ACHN (cell line): ENCODE data around the gene PPP2R5D.
"Not testable (repeated sequence)": the region's sequence is repeated elsewhere in the genome, so short reads cannot be mapped to it uniquely, and the experiment has no call there.

ENCODE experiments used
- DNase-seq: peaks from one replicate; pipeline ENCODE4 v3.0.0-alpha.2; 2015
- in situ Hi-C: cut with HindIII; loops from 2 replicates; pipeline ENCODE4 v1.10.0; 2017; ENCODE audit warnings: low sequenced_read_pairs, low pct_ligation_motif_present, low pct_unique_long_range_greater_than_20kb

PPP2R5D gene

DNA sequence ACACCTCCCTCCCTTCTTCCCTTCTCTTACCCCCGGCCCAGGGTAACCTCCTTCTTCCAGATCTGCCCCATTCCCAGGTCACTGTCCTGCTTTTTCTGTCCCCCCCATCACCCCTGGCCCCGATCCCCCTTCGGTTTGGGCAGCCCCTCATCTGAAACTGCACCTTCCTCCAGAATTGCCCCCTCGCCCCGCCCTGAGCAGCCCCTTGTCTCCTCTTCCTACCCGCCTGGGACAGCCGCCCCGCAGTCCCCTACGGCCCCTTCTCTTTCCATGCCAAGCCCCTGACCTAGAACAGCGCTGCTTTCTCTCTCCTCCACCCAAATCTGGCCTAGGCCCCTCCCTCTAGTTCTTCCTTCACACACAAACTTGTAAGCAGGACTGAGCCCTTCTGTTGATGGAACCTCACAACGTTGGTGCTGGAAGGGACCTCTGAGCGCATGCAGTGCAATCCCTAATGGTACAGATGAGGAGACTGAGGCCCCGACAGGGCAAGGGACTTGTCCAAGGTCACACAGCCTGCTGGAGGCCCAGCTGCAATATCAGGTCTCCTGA, 630 bp downstream of the PPP2R5D start:
- in situ Hi-C loops, result no loop called here
- no peak for DNase-seq

- in situ Hi-C loops, result no loop called here
- no peak for DNase-seq
Measured at GRCh38 chr6:42987533-42988451, 3.4 kb downstream of the PPP2R5D start.

GRCh38 chr6:42988486-42989020, 4.2 kb downstream of the PPP2R5D start:
- no peak for DNase-seq
- in situ Hi-C loops, result no loop called here

- in situ Hi-C loops, result no loop called here
- DNase-seq, result no peak
Measured at GRCh38 chr6:42989923-42990322, 5.6 kb downstream of the PPP2R5D start.

DNA sequence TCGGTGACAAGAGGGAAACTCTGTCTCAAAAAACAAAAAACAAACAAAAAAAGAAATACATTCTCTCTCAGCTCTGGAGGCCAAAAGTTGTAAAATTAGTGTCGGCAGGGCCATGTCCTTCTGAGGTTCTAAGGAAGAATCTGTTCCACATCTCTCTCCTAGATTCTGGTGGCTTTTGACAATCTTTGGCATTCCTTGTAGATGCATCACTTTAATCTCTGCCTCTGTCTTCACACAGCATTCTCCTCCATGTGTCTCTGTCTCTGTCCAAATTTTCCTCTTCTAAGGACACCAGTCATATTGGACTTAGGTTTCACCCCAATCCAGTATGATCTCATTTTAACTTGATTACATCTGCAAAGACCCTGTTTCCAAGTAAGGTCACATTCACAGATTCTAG, 9.1 kb downstream of the PPP2R5D start:
- no peak for DNase-seq
- in situ Hi-C loops, result no loop called here

DNA sequence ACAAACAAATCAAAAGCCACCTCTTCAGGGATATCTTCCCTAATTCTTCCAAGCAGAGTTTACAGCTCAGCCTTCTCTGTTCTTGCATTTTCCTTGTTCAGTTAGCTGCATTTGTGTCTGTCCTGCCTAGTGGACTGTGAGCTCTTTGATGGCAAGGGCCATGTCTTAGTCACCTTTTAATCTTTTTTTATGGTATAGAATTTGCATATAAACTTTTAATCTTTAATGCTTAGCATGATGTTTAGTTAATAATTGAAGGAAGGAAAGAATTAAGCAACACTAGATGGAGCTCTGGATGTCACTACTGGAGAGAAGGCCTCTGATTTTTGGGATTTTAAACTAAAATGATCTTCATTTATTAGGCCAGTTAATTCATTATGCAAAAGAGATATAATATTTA, 12.1 kb downstream of the PPP2R5D start:
- in situ Hi-C loops, result no loop called here
- peak; percentile 7 for DNase-seq

DNA sequence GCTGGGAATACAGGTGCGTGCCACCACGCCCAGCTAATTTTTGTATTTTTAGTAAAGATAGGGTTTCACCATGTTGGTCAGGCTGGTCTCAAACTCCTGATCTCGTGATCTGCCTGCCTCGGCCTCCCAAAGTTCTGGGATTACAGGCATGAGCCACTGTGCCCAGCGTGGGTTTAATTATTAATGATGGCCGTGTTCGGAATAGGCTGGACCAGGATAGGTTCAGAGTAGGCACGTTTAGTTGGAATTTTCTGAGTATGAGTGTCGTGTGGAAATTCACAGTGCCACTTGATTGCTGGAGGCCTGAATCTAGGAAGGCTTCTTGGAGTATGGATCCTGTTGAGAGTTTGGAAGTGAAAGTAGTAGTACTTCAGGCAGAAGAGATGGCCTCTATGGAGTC, 13.8 kb downstream of the PPP2R5D start:
- in situ Hi-C loops, result not testable (repeated sequence)

DNA sequence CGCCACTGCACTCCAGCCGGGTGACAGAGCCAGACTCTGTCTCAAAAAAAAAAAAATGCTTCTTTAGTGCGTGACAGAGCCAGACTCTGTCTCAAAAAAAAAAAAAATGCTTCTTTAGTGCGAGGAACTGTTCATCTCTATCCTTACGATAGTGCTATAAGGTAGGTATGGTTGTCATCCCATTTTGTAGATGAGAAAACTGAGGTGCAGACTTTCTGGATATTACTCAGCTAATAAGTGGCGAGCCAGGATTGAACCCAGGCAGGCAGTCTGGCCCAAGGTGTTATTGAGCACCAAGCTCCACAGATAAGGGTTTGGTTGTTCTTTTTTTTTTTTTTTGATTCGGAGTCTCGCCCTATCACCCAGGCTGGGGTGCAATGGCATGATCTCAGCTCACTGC, 17.5 kb downstream of the PPP2R5D start:
- no peak for DNase-seq
- in situ Hi-C loops, result no loop called here

More for the DNA sequence above, 13.8 kb downstream of the PPP2R5D start:
- not testable (repeated sequence) for DNase-seq

DNA sequence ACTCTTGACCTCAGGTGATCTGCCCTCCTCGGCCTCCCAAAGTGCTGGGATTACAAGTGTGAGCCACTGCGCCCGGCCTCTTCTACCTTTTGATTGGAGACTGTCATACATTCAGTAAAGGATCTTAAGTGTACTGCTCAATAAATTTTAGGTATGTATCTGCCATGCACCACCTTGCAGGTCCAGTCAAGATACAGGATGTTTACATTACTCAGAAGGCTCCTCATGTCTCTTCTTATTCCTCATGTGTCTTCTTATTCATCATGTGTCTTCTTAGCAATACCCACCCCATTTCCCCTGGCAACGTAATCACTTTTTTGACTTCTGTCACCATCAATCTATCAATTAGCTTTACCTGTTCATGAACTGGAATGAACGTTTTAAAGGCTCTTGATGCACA, 21.5 kb downstream of the PPP2R5D start:
- DNase-seq, result no peak
- in situ Hi-C loops, result no loop called here

DNA sequence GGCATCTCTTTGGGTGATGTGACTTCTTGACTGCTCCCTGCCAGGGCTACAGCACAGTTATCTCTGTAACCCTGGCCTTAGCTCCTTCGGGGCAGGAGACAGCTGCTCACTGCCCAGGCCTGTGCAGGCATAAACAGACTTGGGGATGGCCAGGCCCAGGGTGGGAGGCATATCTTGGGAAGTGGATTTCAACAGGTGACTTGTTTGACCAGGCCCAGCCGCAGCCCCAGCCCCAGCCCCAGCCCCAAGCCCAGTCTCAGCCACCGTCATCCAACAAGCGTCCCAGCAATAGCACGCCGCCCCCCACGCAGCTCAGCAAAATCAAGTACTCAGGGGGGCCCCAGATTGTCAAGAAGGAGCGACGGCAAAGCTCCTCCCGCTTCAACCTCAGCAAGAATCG, 21.9 kb downstream of the PPP2R5D start:
- in situ Hi-C loops, result no loop called here
- DNase-seq, result no peak

DNA sequence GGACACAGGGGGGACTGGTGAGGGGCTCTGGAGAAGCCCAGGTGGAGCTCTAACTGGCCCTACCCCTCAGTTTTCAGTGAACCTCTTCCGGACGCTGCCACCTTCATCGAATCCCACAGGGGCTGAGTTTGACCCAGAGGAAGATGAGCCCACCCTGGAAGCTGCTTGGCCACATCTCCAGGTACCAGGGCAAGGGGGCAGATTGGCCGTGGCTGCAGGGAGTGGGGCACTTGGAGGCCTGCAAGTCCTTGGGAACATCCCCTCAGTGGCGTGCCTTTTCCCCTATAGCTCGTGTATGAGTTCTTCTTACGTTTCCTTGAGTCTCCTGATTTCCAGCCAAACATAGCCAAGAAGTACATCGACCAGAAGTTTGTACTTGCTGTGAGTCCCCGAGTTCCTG, 22.8 kb downstream of the PPP2R5D start:
- in situ Hi-C loops, result no loop called here

DNA sequence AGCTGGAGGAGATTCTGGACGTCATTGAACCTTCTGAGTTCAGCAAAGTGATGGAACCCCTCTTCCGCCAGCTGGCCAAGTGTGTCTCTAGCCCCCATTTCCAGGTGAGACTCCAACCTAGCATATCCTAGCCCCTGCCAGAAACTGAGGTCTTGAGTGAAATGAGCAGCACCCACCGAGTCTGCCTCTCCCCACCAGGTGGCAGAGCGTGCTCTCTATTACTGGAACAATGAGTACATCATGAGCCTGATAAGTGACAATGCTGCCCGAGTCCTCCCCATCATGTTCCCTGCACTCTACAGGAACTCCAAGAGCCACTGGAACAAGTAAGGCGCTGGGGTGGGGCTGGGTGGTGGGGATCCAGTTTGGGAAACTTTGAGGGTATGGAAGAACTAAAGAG, 24.8 kb downstream of the PPP2R5D start:
- in situ Hi-C loops, result no loop called here

More for the DNA sequence above, 22.8 kb downstream of the PPP2R5D start:
- DNase-seq, result no peak

DNA sequence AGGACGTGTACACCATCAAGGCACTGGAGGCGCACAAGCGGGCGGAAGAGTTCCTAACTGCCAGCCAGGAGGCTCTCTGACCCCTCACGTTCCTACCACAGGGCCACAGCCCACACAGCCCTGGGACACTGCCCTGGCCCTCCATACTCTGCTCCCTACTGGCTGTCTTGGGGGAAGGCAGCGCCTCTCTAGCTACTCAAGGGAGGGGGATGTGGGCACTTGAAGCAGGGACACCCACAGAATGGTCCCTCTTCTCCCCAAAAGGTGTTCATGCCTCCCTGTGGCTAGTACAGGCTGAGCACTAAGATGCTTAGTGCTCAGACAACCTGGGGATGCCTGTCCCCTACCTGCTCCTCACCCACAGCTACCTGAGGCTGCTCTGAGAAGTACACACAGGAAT, 26.8 kb downstream of the PPP2R5D start:
- in situ Hi-C loops, result no loop called here
- no peak for DNase-seq

More for the DNA sequence above, 24.8 kb downstream of the PPP2R5D start:
- peak; percentile 42 for DNase-seq

GRCh38 chr6:43012364-43012763, 28.0 kb downstream of the PPP2R5D start:
- no peak for DNase-seq
- in situ Hi-C loops, result no loop called here

GRCh38 chr6:43013097-43013842, 28.9 kb downstream of the PPP2R5D start:
- in situ Hi-C loops, result no loop called here
- DNase-seq, result no peak

- peak; percentile 98 for DNase-seq
- in situ Hi-C loops, result no loop called here
Measured at GRCh38 chr6:43013843-43014433, 29.6 kb downstream of the PPP2R5D start, which contains the start of the genes KLHDC3 and MEA1. Gene KLHDC3, plus strand, starts transcription at chr6:43014249. Its CDS starts 2,944 bp downstream, at chr6:43017193. Gene MEA1, minus strand, starts transcription at chr6:43013946. Its CDS starts 133 bp downstream, at chr6:43013813.

GRCh38 chr6:43014434-43014909, 30.1 kb downstream of the PPP2R5D start:
- in situ Hi-C loops, result no loop called here
- peak; percentile 50 for DNase-seq

DNA sequence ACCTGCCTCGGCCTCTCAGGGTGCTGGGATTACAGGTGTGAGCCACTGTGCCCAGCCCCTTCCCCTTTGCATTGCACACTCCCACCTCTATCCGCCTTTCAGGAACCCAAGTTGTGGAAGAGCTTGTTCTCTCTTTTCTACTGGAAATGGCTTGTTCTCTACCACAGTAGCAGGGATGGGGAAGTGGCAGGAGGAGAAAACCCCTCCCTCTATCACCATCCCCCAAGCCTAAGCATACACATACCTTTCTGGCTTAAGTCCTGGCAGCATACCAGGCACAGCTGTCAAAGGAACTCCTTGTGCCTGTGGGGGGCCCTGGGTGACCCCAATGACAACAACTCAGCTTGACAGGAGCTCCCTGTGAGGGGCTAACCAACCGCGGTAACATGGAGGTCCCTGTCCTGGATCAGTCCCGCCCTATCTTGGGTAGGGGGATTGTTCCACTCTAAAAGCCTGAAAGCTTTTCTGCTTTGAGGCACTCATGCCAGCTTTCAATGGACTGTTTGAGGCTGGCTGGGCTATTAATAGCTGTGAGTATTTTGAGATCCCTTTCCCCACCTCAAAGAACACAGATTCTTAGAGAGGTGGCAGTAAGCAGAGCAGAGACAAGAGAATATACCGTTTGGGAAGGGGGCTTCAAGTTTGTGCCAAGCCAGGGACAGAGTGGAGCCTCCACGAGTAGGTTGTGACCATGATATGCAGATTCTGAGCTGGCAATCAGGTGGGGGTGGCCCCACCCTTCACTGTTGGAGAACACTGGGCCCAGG, 32.0 kb downstream of the PPP2R5D start:
- in situ Hi-C loops, result no loop called here
- DNase-seq, result no peak
